ENCODE results near the gene EOLA2. TPM values are rescaled to one million over a fixed set of nuclear protein-coding genes. Genes with fewer than 3 reads are reported as not detected.

Gene EOLA2
- total RNA-seq, 2 experiments from 2014 or later, result 21.5 to 37.1 TPM

- no peaks in the 10 kb centered on the region for H3K36me3 ChIP-seq (ENCODE audit: insufficient read depth, low read length)
- H3K9me2 ChIP-seq (ENCODE audit: insufficient read depth, low read length), result no peaks in the 10 kb centered on the region
- H3K79me2 ChIP-seq (ENCODE audit: insufficient read depth, low read depth, low read length), result no peaks in the 10 kb centered on the region
- BruUV-seq (replicated peaks), result no TSS peak
- no peak overlapping the region for H2AFZ ChIP-seq (ENCODE audit: low read length)
- intact Hi-C loops (cut with micrococcal nuclease; ENCODE audit: unreplicated experiment), result no loop called here
- no peak overlapping the region for H3K4me3 ChIP-seq (ENCODE audit: low read depth, low read length, poor library complexity, severe bottlenecking)
- H3K4me2 ChIP-seq (ENCODE audit: low read length), result no peak overlapping the region
- POLR2A ChIA-PET, result interaction anchor here (0.6 kb wide), 1 partner anchor 370 kb away, joined by 3 read pairs; no protein-coding TSS in a partner anchor
- H3K27ac ChIP-seq (ENCODE audit: low read depth, low read length, poor library complexity, severe bottlenecking), result no peak overlapping the region
- TF ChIP-seq CTCF (conservative IDR thresholded peaks at IDR 0.05; ENCODE audit: low read length), result no peak
- no peak for TF ChIP-seq EZH2phosphoT487 (IDR thresholded peaks at IDR 0.05; ENCODE audit: borderline replicate concordance, low read depth, low read length)
- H3K9me3 ChIP-seq (ENCODE audit: low read length), result no peaks in the 10 kb centered on the region
- H4K20me1 ChIP-seq (ENCODE audit: insufficient read depth, low read length), result no peaks in the 10 kb centered on the region
- CTCF ChIA-PET (ENCODE audit: unreplicated experiment), result no interaction called here
- no peaks in the 10 kb centered on the region for H3K4me1 ChIP-seq (ENCODE audit: insufficient read depth, low read length, poor library complexity, severe bottlenecking)
- no peak for DNase-seq (ENCODE audit: low spot score)
Measured at GRCh38 chrX:149909324-149910177, 28.7 kb downstream of the EOLA2 start.

- Histone ChIP-seq H2AFZ (ENCODE audit: low read length) (no peak overlapping the region), H3K4me3 (ENCODE audit: low read depth, low read length, poor library complexity, severe bottlenecking) (no peak overlapping the region), H3K27ac (ENCODE audit: low read depth, low read length, poor library complexity, severe bottlenecking) (no peak overlapping the region), H3K9me3 (ENCODE audit: low read length) (no peaks in the 10 kb centered on the region), H4K20me1 (ENCODE audit: insufficient read depth, low read length) (no peaks in the 10 kb centered on the region), H3K4me1 (ENCODE audit: insufficient read depth, low read length, poor library complexity, severe bottlenecking) (no peaks in the 10 kb centered on the region), H3K9me2 (ENCODE audit: insufficient read depth, low read length) (no peaks in the 10 kb centered on the region), H3K4me2 (ENCODE audit: low read length) (no peak overlapping the region), H3K79me2 (ENCODE audit: insufficient read depth, low read depth, low read length) (no peaks in the 10 kb centered on the region), H3K36me3 (ENCODE audit: insufficient read depth, low read length) (no peaks in the 10 kb centered on the region)
- intact Hi-C loops (cut with micrococcal nuclease; ENCODE audit: unreplicated experiment), result no loop called here
- TF ChIP-seq CTCF (conservative IDR thresholded peaks at IDR 0.05; ENCODE audit: low read length) (no peak), EZH2phosphoT487 (IDR thresholded peaks at IDR 0.05; ENCODE audit: borderline replicate concordance, low read depth, low read length) (no peak)
- CTCF ChIA-PET (ENCODE audit: unreplicated experiment), result no interaction called here
- POLR2A ChIA-PET, result interaction anchor here (0.6 kb wide), 1 partner anchor 369 kb away, joined by 3 read pairs; no protein-coding TSS in a partner anchor
- no TSS peak for BruUV-seq (replicated peaks)
- DNase-seq (ENCODE audit: low spot score), result no peak
Measured at GRCh38 chrX:149908727-149909126, 29.6 kb downstream of the EOLA2 start.

- Histone ChIP-seq H3K4me3 (ENCODE audit: low read depth, low read length, poor library complexity, severe bottlenecking) (no peak overlapping the region), H4K20me1 (ENCODE audit: insufficient read depth, low read length) (no peaks in the 10 kb centered on the region), H3K4me1 (ENCODE audit: insufficient read depth, low read length, poor library complexity, severe bottlenecking) (no peaks in the 10 kb centered on the region), H3K79me2 (ENCODE audit: insufficient read depth, low read depth, low read length) (no peaks in the 10 kb centered on the region), H3K9me3 (ENCODE audit: low read length) (no peaks in the 10 kb centered on the region), H3K9me2 (ENCODE audit: insufficient read depth, low read length) (no peaks in the 10 kb centered on the region), H3K27ac (ENCODE audit: low read depth, low read length, poor library complexity, severe bottlenecking) (no peak overlapping the region), H3K4me2 (ENCODE audit: low read length) (no peak overlapping the region), H3K36me3 (ENCODE audit: insufficient read depth, low read length) (no peaks in the 10 kb centered on the region), H2AFZ (ENCODE audit: low read length) (no peak overlapping the region)
- no peak for TF ChIP-seq CTCF (conservative IDR thresholded peaks at IDR 0.05; ENCODE audit: low read length)
- TF ChIP-seq EZH2phosphoT487 (IDR thresholded peaks at IDR 0.05; ENCODE audit: borderline replicate concordance, low read depth, low read length), result no peak
- no TSS peak for BruUV-seq (replicated peaks)
- ChIA-PET CTCF (ENCODE audit: unreplicated experiment) (no interaction called here), POLR2A (no interaction called here)
- no peak for DNase-seq (ENCODE audit: low spot score)
- intact Hi-C loops (cut with micrococcal nuclease; ENCODE audit: unreplicated experiment), result no loop called here
Measured at GRCh38 chrX:149908308-149908707, 30.0 kb downstream of the EOLA2 start.

All from OCI-LY7 (cell line).